Activated CD8-positive, alpha-beta memory T cell treated with anti-CD3 and anti-CD28 coated beads, Interleukin-2, amount 50 U/mL, for 4 hours (primary cell): ENCODE results near the gene EVA1B.
A peak's percentile ranks its signal among the peaks of the same experiment; 100 is the strongest.

Source experiments
- DNase-seq: peaks from one replicate; pipeline ENCODE4 v3.0.0-alpha.2; 2020

The EVA1B gene

GRCh38 chr1:36307601-36308330, 15.7 kb downstream of the EVA1B start:
- DNase-seq = no peak

- DNase-seq = peak; percentile 94
These were observed 16.5 kb downstream of the EVA1B start for GRCh38 chr1:36306902-36307456.

GRCh38 chr1:36306210-36306901, 17.1 kb downstream of the EVA1B start, which contains the start of gene SH3D21:
Gene SH3D21 (plus strand): TSS chr1:36306368. CDS start chr1:36306421, 53 bp downstream.
- DNase-seq = peak; percentile 45

GRCh38 chr1:36305915-36306209, 17.6 kb downstream of the EVA1B start:
- DNase-seq = no peak

- DNase-seq = no peak
These were observed 18.2 kb downstream of the EVA1B start for GRCh38 chr1:36304970-36305914.

- DNase-seq = no peak
These were observed 18.9 kb downstream of the EVA1B start for GRCh38 chr1:36304521-36304920.

GRCh38 chr1:36303650-36304360, 19.6 kb downstream of the EVA1B start:
- DNase-seq = no peak

- DNase-seq = no peak
These were observed 20.2 kb downstream of the EVA1B start for GRCh38 chr1:36303244-36303643.

- DNase-seq = no peak
These were observed 22.2 kb downstream of the EVA1B start for GRCh38 chr1:36301220-36301619.

GRCh38 chr1:36300526-36300925, 22.9 kb downstream of the EVA1B start:
- no peak for DNase-seq

- no peak for DNase-seq
These were observed 24.8 kb downstream of the EVA1B start for GRCh38 chr1:36298640-36299039.

- DNase-seq = no peak
These were observed 26.4 kb downstream of the EVA1B start for GRCh38 chr1:36297062-36297461.

GRCh38 chr1:36295390-36295789, 28.1 kb downstream of the EVA1B start:
- no peak for DNase-seq

- DNase-seq = no peak
These were observed 35.9 kb downstream of the EVA1B start for GRCh38 chr1:36287595-36287994.

- no peak for DNase-seq
These were observed 36.6 kb downstream of the EVA1B start for GRCh38 chr1:36286802-36287201.

- peak; percentile 51 for DNase-seq
These were observed 37.9 kb downstream of the EVA1B start for GRCh38 chr1:36285443-36286101.

GRCh38 chr1:36284517-36284916, 38.9 kb downstream of the EVA1B start:
- no peak for DNase-seq

- DNase-seq = no peak
These were observed 39.4 kb downstream of the EVA1B start for GRCh38 chr1:36284061-36284460.

GRCh38 chr1:36279789-36280296, 43.6 kb downstream of the EVA1B start:
- DNase-seq = no peak

- no peak for DNase-seq
These were observed 44.2 kb downstream of the EVA1B start for GRCh38 chr1:36279110-36279788.

- DNase-seq = no peak
These were observed 46.8 kb downstream of the EVA1B start for GRCh38 chr1:36276688-36277087.
